HG02840 (cell line): ENCODE results near the gene PGA4.

Source experiments
- ATAC-seq: cut with Tn5 transposase; IDR thresholded peaks from one replicate; pipeline ENCODE4 v1.9.1; 2021; ENCODE audit warnings: mild to moderate bottlenecking, moderate library complexity, moderate number of reproducible peaks; ENCODE audit not compliant: unreplicated experiment, low FRiP score

The PGA4 gene

GRCh38 chr11:61277186-61278000, 55.2 kb downstream of the PGA4 start:
- no peak for ATAC-seq

GRCh38 chr11:61278001-61278470, 55.9 kb downstream of the PGA4 start:
- no peak for ATAC-seq

- ATAC-seq, result no peak
Observed at GRCh38 chr11:61279934-61280659, 58.0 kb downstream of the PGA4 start.

GRCh38 chr11:61280883-61281580, 58.9 kb downstream of the PGA4 start:
- no peak for ATAC-seq
